Activated naive CD4-positive, alpha-beta T cell treated with anti-CD3 and anti-CD28 coated beads for 36 hours (primary cell): ENCODE data around the gene ARHGAP29. TPM values are rescaled to one million over a fixed set of nuclear protein-coding genes. Genes with fewer than 3 reads are reported as not detected.

Experiments used
- CTCF ChIA-PET: fragments of 350-600 bp; sonication (Branson Sonifier 250); formaldehyde crosslinking; loops from one replicate; lab custom pipeline; 2021; ENCODE audit warnings: antibody characterized with exemption; lab: Charles Lee
- DNase-seq: peaks from one replicate; pipeline ENCODE4 v3.0.0-alpha.2; 2020
- H3K27ac Mint-ChIP-seq: one replicate; pipeline ENCODE4 v1.8.0; 2021; ENCODE audit warnings: mild to moderate bottlenecking, mixed read lengths
- H3K27me3 Mint-ChIP-seq: one replicate; pipeline ENCODE4 v1.8.0; 2021; ENCODE audit warnings: low read depth, mixed read lengths
- H3K36me3 Mint-ChIP-seq: one replicate; pipeline ENCODE4 v1.8.0; 2021; ENCODE audit warnings: low read depth, mixed read lengths
- H3K4me1 Mint-ChIP-seq: one replicate; pipeline ENCODE4 v1.8.0; 2021; ENCODE audit warnings: low read depth, mixed read lengths
- H3K4me3 Mint-ChIP-seq: one replicate; pipeline ENCODE4 v1.8.0; 2021; ENCODE audit warnings: mild to moderate bottlenecking, moderate library complexity, mixed read lengths
- H3K9me3 Mint-ChIP-seq: one replicate; pipeline ENCODE4 v1.8.0; 2021; ENCODE audit warnings: mixed read lengths
- intact Hi-C: fragments of 100-400 bp; cut with micrococcal nuclease; formaldehyde crosslinking; loops from one replicate; pipeline ENCODE4 v1.15.1; 2023
- total RNA-seq, 2 experiments: library from RNA; stranded (reverse); gene quantifications; one replicate each; pipeline ENCODE4 v1.2.3, GENCODE V29; 2021

ARHGAP29 gene
- total RNA-seq, 2 experiments from 2014 or later, result 0.37 to 0.48 TPM

DNA sequence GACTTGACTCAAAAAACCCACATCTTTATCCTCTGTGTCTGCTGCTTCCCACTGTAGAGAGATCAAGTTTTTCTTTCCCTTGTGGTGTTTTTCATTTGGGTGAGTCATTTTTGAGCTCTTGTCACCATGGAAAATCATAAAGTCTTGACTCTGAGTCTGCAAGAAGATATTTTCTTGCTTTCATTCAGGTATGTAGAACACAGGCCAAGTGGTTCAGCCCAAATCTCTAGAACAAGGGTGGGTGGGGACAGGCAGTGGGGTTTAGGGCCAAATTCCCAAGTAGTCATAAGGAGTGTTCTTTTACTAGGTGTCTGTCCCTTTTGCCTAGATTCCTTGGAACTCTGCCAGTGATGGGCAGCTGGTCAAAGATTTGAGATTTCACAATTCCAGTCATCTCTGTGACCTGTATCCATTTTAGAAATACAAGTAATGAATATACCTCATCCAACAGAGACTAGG, 21.5 kb upstream of the ARHGAP29 start:
- intact Hi-C loops, result no loop called here
- Mint-ChIP-seq H3K36me3 (no peaks in the 10 kb centered on the region), H3K9me3 (no peaks in the 10 kb centered on the region), H3K27me3 (peaks cover 22% of the 10 kb centered on the region), H3K4me3 (no peak overlapping the region), H3K4me1 (no peaks in the 10 kb centered on the region), H3K27ac (no peak overlapping the region)
- DNase-seq, result no peak
- CTCF ChIA-PET, result no interaction called here

DNA sequence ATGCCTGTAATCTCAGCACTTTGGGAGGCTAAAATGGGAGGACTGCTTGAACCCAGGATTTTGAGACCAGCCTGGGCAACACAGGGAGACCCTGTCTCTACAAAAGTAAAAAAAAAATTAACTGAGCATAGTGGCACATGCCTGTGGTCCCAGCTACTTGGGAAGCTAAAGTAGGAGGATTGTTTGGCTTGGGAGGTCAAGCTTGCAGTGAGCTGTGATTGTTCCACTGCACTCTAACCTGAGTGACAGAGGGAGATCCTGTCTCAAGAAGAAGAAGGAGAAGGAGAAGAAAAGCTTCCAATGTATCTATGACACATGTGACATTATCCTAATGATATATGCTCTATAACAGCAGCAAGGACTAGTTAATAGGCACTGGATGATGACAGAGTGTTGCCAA, 20.1 kb upstream of the ARHGAP29 start:
- no peak for DNase-seq
- no peak overlapping the region for H3K27ac Mint-ChIP-seq
- intact Hi-C loops, result no loop called here
- no peak overlapping the region for H3K4me3 Mint-ChIP-seq
- H3K27me3 Mint-ChIP-seq, result peaks cover 26% of the 10 kb centered on the region
- no peaks in the 10 kb centered on the region for H3K36me3 Mint-ChIP-seq
- no peaks in the 10 kb centered on the region for H3K9me3 Mint-ChIP-seq
- CTCF ChIA-PET, result interaction anchor here (1.6 kb wide), 1 partner anchor 78 kb away, joined by 6 read pairs; no protein-coding TSS in a partner anchor
- no peaks in the 10 kb centered on the region for H3K4me1 Mint-ChIP-seq

DNA sequence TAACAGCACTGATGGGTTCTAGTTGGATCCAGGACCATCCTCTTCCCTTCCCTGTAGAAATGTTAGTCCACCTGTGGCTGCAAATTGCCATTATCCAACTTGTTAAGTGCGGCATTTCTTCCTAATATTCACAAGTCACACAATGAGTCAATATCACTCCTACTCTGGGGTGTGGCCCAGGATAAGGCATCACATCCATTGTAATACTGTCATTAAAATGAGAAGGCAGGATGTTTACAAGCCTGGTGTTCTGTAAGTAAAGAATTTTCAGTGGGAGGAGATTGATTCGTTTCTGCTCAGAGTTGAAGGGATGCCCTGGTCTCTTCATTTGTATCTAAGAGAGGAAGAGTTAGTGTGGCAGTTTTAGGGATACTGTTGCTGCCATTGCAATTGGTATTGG, 18.1 kb upstream of the ARHGAP29 start:
- no peak overlapping the region for H3K27ac Mint-ChIP-seq
- H3K4me3 Mint-ChIP-seq, result no peak overlapping the region
- peaks cover 32% of the 10 kb centered on the region for H3K27me3 Mint-ChIP-seq
- no peak for DNase-seq
- CTCF ChIA-PET, result interaction anchor here (1.1 kb wide), 1 partner anchor 216 kb away, joined by 4 read pairs; no protein-coding TSS in a partner anchor
- no peaks in the 10 kb centered on the region for H3K9me3 Mint-ChIP-seq
- intact Hi-C loops, result no loop called here
- no peaks in the 10 kb centered on the region for H3K36me3 Mint-ChIP-seq
- no peaks in the 10 kb centered on the region for H3K4me1 Mint-ChIP-seq

DNA sequence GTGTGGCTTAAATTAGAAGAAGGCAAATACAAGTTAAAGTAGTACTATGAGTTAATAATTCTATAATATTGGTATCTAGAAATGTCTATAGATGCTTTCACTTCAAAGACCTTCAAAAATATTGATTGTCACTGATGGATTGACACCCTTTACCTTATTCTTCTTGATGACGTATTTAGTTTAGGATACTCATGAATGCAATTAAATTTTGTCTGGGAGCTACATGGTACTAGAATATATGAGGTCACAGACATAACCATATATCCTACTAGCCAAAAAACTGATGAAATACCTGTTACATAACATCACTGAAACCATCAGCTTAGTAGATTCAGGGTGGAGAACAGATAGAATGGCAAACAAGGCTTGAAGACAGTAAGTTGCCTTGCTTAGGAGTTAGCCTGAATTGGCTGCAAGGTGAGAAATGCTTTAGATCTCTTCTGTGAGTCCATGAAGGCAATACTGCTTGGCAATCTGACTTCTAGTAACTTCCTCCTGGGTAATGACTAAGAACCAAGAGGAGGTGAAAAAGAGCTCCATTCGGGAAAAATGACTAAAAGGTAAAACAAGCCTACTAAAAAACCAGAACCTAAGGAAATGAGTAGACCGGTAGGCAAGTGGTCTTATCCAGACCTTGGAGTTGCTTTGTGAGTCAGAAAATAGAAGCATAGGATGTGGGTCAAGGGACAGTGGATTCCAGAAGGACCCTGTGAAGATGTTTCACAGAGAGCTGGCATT, 16.9 kb upstream of the ARHGAP29 start:
- Mint-ChIP-seq H3K4me1 (no peaks in the 10 kb centered on the region), H3K4me3 (no peak overlapping the region), H3K27me3 (peaks cover 34% of the 10 kb centered on the region), H3K36me3 (no peaks in the 10 kb centered on the region), H3K27ac (no peak overlapping the region), H3K9me3 (no peaks in the 10 kb centered on the region)
- no peak for DNase-seq
- intact Hi-C loops, result no loop called here
- CTCF ChIA-PET, result no interaction called here

DNA sequence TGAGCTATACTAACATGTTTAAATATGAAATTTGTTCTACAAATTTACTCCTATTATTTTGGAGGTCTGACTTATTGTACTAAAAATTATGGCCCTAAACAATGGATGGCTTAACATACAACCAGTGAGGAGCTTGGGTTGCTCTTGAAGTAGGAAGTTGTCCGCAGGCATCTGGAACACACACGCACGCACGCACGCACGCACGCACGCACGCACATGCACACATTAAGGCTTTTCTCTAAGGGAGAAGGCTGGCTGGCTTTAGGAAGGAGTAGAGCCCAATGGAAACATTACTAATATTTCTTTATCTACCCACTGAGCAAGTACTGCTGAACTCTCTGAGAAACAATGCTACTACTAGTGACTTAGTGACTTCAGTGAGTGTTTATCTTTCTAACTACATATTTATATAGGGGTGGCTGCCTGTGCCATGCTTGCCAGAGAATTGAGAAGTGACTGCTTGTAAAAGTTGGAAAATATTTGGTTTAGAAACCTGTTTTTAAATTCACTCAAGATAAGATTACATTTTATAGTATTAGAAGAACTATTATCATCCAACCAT, 16.2 kb upstream of the ARHGAP29 start:
- no peaks in the 10 kb centered on the region for H3K4me1 Mint-ChIP-seq
- H3K27ac Mint-ChIP-seq, result no peak overlapping the region
- no peaks in the 10 kb centered on the region for H3K9me3 Mint-ChIP-seq
- no peaks in the 10 kb centered on the region for H3K36me3 Mint-ChIP-seq
- CTCF ChIA-PET, result no interaction called here
- peaks cover 40% of the 10 kb centered on the region for H3K27me3 Mint-ChIP-seq
- H3K4me3 Mint-ChIP-seq, result no peak overlapping the region
- DNase-seq, result no peak
- intact Hi-C loops, result no loop called here

DNA sequence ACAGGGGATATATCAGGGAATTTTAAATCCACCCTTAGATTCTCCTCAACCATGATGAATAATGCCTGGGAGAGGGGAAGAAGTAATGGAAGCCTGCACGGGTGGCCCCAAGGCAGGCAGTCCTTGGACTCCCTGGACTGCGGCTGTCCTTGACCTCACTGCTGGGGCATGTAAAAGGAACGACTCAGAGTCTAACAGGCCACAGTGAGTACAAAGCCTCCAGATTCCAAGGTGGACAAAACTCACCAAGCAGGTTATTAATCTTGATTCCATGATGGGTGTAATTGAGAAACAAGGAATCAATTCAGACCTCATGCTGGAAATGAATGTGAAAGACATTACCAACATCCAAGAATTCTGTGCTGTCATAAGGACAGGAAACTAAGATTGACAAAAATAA, 13.0 kb upstream of the ARHGAP29 start:
- CTCF ChIA-PET, result no interaction called here
- Mint-ChIP-seq H3K27ac (no peak overlapping the region), H3K36me3 (no peaks in the 10 kb centered on the region), H3K27me3 (peaks cover 56% of the 10 kb centered on the region), H3K4me3 (no peak overlapping the region), H3K4me1 (peaks cover 10% of the 10 kb centered on the region), H3K9me3 (no peaks in the 10 kb centered on the region)
- intact Hi-C loops, result no loop called here
- no peak for DNase-seq

DNA sequence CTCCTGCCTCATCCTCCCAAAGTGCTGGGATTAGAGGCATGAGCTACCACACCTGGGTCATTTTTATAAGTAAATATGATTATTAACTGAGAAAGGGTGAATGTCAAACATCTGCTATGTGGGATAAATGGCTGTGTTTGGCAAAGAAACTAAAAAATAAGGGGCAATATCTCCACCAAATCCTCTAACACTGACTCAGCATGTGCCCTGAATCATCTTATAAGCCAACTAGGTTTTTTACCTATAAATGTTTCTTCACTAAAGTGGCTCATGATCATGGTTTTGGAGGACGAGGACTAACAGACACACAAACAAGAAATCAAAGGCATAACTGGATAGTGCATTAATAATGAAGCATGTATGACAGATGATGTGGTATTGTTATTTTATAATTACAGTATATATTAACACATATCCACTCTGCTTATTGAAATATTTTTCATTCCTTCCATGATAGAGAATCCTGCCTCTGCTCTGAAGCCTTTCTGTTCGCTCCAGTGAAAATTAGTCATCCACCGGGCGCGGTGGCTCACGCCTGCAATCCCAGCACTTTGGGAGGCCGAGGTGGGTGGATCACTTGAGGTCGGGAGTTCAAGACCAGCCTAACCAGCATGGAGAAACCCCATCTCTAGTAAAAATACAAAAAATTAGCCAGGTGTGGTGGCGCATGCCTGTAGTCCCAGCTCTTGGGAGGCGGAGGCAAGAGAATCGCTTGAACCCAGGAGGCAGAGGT, 11.7 kb upstream of the ARHGAP29 start:
- H3K4me1 Mint-ChIP-seq, result peaks cover 10% of the 10 kb centered on the region
- DNase-seq, result no peak
- H3K4me3 Mint-ChIP-seq, result no peak overlapping the region
- no peaks in the 10 kb centered on the region for H3K36me3 Mint-ChIP-seq
- H3K27ac Mint-ChIP-seq, result no peak overlapping the region
- intact Hi-C loops, result no loop called here
- CTCF ChIA-PET, result no interaction called here
- H3K9me3 Mint-ChIP-seq, result no peaks in the 10 kb centered on the region
- peaks cover 56% of the 10 kb centered on the region for H3K27me3 Mint-ChIP-seq

DNA sequence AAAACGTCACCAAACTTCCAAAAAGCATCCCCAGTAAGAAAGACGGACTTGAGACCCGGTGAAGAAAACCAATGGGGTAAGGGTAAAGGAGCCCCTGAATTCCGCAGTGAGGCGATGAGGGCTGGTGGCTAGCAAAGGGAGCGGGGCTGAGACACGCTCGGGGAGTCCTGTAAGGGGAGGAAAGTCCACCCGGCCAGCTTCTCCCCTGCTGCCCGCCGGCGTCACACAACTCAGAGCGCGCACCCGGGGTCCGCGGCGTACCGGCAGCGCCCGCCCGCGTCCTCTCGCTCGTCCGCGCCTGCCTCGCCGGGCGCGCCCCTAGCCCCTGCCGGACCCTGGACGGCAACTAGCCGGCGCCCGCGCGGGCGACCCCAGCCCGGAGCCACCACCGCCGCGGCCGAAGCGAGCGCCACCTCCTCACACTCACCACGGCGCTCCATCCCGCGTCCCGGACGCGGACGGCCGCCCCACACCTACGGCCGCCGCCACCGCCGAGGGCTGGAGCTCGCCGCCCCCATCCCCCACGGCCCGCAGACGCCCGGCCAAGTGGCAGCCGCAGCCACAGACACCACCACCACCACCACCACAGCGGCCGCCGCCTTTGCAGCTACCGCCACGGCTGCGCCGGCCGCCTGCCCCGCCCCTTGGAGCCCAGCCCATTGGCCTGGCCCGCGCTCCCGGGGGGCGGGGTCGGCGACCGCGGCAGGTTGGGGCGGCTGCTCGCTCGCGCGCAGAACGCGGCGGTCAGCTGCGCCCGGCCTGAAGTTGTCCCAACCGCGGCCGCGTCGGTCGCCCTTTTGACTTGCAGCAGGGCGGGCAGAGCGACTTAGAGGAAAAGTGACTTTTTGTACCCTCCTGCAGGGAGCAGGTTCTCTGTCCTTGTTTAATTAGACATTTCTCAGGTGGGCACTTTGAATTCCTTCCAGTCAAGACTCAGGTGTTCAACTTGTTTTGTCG, 10.0 kb upstream of the ARHGAP29 start:
- no peak overlapping the region for H3K27ac Mint-ChIP-seq
- H3K4me3 Mint-ChIP-seq, result peak overlapping the region; percentile 75
- H3K36me3 Mint-ChIP-seq, result peaks cover 2% of the 10 kb centered on the region
- peaks cover 59% of the 10 kb centered on the region for H3K27me3 Mint-ChIP-seq
- intact Hi-C loops, result loop anchor here (1.0 kb wide), 1 partner anchor 10 kb away; the partner anchor contains the start of gene ARHGAP29
- peak; percentile 39 for DNase-seq
- CTCF ChIA-PET, result no interaction called here
- H3K4me1 Mint-ChIP-seq, result peaks cover 10% of the 10 kb centered on the region
- peaks cover 13% of the 10 kb centered on the region for H3K9me3 Mint-ChIP-seq

DNA sequence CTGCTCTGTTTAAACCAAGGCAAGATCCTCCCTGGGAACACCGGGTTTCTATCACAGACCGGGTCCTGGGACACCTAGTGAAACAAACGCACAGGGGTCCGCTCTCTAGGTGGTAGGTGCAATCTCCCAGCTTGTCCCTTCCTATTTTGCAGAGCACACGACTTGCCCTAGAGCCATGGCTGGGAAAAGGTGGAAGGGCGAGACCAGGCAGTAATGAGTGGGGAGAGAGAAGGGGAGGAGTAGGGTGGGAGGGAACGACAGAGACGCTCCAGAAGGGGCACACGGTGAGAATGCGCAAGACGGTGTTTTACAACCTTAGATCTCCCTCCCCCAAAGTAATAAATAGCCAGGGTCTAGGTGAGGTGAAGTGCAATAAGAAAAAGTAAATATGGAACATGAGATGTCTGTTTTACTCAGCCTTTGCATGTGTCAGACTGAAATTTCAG, 9.3 kb upstream of the ARHGAP29 start:
- peak overlapping the region; percentile 75 for H3K4me3 Mint-ChIP-seq
- H3K27ac Mint-ChIP-seq, result no peak overlapping the region
- peaks cover 64% of the 10 kb centered on the region for H3K27me3 Mint-ChIP-seq
- peaks cover 2% of the 10 kb centered on the region for H3K36me3 Mint-ChIP-seq
- peaks cover 17% of the 10 kb centered on the region for H3K9me3 Mint-ChIP-seq
- peaks cover 10% of the 10 kb centered on the region for H3K4me1 Mint-ChIP-seq
- intact Hi-C loops, result loop anchor here (1.0 kb wide), 1 partner anchor 9 kb away; the partner anchor contains the start of gene ARHGAP29
- DNase-seq, result no peak
- CTCF ChIA-PET, result no interaction called here

DNA sequence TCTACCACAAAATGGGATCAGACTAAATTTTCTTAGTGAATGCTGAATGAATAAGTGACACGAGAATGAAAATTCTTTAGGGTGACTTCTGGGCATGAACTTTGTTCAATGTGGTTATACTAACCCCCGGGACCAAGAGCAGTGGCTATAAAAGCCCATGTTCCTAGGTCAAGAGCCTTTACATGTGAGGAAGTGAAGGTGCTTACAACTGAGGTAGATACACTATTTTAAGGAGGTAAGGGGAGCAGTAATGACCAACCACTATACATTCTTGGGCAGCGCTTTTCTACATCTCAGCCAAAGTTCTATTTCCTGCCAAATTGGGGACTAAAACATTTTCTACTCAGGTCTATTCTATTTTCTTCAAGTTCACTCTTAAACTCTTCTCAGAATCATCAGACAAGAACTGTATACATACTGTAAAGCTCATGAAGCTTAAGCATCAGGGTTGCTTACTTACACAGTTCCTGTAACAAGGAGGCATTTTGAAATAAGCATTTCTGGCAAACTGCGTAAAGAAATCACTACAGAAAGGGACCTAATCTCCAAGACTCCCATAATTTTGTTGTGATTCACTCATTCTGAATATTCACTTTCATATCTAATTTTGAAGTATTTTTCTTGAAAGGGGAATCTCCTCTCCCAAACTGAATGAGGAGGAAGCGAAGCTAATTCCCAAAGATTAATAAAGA, 8.5 kb upstream of the ARHGAP29 start:
- DNase-seq, result no peak
- CTCF ChIA-PET, result no interaction called here
- H3K4me1 Mint-ChIP-seq, result peaks cover 10% of the 10 kb centered on the region
- intact Hi-C loops, result no loop called here
- no peak overlapping the region for H3K27ac Mint-ChIP-seq
- peaks cover 2% of the 10 kb centered on the region for H3K36me3 Mint-ChIP-seq
- H3K9me3 Mint-ChIP-seq, result peaks cover 18% of the 10 kb centered on the region
- H3K4me3 Mint-ChIP-seq, result no peak overlapping the region
- H3K27me3 Mint-ChIP-seq, result peaks cover 64% of the 10 kb centered on the region

DNA sequence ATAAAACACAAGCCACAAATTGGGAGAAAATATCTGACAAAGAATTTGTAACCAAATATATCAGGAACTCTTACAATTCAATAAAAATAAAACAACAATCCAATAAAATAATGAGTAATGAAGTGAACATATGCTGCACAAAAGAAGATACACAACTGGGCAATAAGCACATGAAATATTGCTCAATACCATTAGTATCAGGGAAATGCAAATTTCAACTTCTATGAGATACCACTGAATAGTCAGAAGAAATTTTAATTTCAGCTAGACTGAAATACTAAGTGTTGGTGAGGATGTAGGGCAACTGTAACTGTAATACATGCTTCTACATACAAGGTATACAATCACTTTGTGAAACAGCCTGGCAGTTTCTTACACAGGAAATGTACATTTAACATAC, 7.4 kb upstream of the ARHGAP29 start:
- Mint-ChIP-seq H3K27ac (no peak overlapping the region), H3K4me3 (no peak overlapping the region), H3K27me3 (peaks cover 68% of the 10 kb centered on the region), H3K4me1 (peaks cover 10% of the 10 kb centered on the region), H3K36me3 (peaks cover 2% of the 10 kb centered on the region), H3K9me3 (peaks cover 18% of the 10 kb centered on the region)
- intact Hi-C loops, result no loop called here
- CTCF ChIA-PET, result no interaction called here
- no peak for DNase-seq
